GM12892 (cell line): ENCODE results near the gene PTGES3.

Source experiments
- POLR2A ChIP-seq: IDR thresholded peaks from 2 replicates; pipeline ENCODE4 v1.6.1; 2011; ENCODE audit warnings: low read depth, low read length, control low read depth
- POLR2AphosphoS5 ChIP-seq: IDR thresholded peaks from 2 replicates; pipeline ENCODE4 v1.6.1; 2011; ENCODE audit warnings: low read depth, low read length, control low read depth

DNA sequence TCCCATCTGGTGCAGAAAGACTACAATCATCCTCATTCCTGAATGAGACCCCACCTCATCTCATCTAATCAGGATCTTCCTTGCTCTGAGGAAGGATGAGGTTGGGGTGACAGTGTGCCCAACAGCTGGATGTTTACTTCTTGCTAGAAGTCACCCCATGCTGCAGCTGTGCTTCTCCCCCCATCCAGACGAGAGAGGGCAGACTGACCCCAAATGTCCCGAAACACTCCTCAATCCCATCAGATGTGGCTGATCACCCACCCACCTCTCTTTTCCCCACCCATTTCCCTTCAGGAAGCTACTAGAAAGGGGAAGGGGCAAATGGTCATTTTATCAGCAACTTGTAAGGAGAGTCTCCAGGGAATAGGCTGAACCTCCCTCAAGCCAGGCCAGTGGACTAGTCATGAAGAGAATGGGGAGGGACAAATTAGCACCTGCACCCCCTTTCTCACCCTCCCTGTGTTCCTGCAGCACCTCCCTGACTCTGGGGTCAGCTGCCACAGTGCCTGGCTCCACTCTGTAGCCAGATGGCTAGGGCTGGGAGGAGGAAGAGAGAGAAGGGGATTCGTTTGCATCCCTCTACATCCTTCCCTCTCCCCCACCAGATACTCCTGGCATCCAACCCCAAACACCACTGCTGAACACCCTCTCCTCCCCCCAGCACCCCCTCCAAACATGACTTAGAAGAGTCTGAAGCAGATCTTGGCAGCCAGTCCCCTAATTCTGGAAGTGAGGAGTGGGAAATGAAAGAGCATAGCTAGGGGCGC, 55.2 kb downstream of the PTGES3 start:
- no peak for TF ChIP-seq POLR2A
- TF ChIP-seq POLR2AphosphoS5, result no peak
